GM12873 (cell line): ENCODE measurements around the gene CNDP2.

Source experiments
- TF ChIP-seq, protein P1 (sequence below): IDR thresholded peaks from 2 replicates; pipeline ENCODE4 v1.5.1; 2012; ENCODE audit warnings: low read depth, mild to moderate bottlenecking, moderate library complexity, low read length, control low read depth; ENCODE audit not compliant: insufficient read depth; ENCODE audit errors: missing control alignments

CNDP2 gene

DNA sequence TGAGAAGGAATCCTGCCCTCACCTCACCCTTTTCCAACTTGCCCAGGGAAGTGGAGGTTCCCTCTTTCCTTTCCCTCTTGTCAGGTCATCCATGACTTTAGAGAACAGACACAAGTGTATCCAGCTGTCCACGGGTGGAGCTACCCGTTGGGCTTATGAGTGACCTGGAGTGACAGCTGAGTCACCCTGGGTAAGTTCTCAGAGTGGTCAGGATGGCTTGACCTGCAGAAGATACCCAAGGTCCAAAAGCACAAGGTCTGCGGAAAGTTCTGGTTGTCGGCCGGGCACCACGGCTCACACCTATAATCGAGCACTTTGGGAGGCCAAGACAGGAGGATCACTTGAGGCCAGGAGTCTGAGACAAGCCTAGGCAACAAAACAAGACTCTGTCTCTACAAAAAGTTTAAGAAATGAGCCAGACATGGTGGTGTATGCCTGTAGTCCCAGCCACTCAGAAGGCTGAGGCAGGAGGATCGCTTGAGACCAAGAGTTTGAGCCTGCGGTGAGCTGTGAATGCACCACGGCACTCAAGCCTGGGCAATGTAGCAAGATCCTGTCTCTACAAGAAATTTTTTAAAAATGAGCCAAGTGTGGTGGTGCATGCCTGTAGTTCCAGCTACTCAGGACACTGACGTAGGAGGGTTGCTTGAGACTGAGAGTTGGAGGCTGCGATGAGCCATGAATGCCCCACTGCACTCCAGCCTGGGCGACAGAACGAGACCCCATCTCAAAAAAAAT lies 24.1 kb downstream of the CNDP2 start:
- TF ChIP-seq, protein P1, sequence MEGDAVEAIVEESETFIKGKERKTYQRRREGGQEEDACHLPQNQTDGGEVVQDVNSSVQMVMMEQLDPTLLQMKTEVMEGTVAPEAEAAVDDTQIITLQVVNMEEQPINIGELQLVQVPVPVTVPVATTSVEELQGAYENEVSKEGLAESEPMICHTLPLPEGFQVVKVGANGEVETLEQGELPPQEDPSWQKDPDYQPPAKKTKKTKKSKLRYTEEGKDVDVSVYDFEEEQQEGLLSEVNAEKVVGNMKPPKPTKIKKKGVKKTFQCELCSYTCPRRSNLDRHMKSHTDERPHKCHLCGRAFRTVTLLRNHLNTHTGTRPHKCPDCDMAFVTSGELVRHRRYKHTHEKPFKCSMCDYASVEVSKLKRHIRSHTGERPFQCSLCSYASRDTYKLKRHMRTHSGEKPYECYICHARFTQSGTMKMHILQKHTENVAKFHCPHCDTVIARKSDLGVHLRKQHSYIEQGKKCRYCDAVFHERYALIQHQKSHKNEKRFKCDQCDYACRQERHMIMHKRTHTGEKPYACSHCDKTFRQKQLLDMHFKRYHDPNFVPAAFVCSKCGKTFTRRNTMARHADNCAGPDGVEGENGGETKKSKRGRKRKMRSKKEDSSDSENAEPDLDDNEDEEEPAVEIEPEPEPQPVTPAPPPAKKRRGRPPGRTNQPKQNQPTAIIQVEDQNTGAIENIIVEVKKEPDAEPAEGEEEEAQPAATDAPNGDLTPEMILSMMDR: no peak

DNA sequence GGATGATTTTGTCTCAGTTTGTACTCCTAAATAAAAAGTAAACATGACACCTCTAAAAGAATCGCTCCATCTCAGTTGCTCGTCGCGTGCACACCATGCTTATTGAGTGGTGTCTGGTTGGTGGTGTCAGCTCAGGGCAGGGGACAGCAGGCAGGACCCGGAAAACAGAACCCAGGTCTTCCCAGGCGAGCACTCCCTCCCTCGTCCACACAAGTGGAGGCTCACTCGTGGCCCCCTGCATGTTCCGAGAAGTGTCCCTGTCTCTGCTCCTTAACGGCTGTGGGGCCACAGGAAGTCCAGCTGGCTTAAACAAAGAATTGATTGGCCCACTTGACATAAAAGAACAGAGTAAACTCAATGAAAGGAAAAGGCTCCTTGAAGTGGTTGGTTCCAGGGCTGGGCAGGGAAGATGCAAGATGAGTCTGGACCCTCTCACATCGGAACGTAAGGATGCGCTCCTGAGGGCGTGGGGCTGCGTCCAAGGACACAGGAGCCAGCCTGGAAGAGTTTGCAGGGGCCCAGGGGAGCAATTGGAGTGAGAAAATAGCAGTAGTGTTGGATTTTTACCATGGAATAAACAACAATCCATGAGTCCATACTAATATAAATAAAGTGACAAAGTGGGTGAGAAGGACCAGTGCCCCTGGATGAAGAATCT lies 25.0 kb downstream of the CNDP2 start:
- TF ChIP-seq, protein P1: no peak

DNA sequence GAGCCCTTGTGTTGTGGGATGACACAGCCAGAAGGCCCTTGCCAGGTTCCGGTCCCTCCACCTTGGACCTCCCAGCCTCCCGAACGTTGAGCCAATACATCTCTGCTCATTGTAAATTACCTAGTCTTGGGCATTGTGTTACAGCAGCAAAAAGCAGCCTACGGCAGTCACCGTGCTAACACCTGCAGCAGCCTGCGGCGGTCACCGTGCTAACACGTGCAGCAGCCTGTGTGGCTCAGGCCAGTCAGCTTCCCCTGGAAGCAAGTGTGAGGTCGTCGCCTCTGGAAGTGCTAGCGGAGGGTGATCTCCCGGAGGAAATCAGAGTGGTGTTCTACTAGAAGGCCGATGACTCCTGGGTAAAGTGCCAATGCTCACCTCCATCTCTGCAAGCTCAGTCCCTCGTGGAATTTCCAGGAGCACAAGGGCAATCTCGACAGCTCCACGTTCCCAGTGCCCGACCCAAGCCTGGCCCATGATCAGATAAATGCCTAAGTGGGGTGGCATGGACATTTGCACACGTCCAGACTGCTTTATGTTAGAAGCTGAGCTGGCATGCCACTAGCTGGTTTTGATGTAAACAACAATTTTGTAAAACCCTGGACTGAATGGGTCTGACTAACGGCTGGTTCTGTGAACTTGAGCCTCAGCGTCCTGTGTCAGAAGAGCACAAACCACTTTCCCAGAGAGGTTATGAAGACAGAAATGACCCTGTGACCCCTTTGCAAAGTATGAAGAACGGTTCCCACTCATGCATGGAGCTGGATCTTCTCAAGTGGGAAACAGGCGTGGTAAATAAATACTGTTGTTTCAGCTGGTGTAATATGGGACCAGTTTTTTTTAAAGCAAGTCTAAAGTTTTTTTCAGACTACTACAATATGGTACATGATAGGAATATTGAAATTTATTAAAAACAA lies 26.7 kb downstream of the CNDP2 start:
- TF ChIP-seq, protein P1: no peak

DNA sequence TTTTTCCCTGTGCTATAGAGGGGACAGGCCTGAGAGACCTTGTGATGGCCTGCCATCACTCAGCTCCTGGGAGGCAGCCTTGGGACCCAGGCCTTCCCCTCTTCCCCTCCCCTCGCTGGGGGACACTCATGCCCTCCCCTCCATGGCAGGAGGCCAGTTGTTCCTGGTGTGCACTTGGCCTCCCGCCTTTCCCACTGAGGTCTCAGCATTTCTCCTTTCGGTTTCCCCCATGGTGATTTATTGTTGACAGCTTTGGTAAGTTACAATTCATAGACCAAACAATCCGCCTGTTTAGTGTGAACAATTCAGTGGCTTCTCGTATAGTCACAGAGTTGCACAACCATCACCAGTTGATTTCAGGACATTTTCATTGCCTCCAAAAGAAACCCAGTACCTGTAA lies 27.9 kb downstream of the CNDP2 start:
- TF ChIP-seq, protein P1: no peak

DNA sequence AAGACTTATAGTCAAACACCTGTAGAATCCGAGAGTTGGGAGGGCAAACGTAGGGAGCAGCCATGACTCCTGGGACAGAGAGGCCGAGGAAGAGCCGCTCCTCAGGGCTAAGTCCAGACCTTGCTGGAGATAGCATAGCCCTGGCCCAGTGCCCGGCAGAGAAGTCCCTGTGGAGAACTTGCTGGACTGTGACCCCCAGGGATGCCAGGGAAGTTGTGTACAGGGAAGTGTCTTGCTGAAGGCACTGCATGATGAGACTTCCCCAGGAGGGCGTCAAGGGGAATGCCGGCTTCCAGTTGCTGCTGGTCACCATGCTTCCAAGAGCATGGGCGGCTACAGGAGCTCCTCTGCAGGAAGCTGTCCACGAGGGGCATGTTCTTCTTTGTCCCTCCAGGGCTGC lies 29.6 kb downstream of the CNDP2 start:
- TF ChIP-seq, protein P1: no peak

DNA sequence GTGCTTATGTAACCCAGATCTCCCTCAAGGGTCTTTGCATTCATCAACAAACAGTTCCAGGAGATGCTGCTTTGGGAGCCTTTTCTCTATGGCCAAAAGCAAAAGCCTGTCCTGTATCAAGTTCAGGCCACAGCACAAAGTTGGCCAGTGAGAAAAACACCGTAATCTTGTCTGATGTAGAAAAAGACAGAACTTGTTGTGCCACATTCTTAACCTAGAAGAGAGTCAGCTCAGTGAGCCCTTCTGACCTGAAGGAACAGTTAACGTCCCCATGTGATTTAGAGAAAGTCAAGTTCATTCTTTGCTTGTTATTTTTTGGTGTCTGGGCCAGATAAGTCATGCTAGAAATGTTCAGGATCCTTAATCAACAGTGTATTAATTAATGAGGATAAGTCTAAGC lies 30.3 kb downstream of the CNDP2 start:
- TF ChIP-seq, protein P1: no peak

DNA sequence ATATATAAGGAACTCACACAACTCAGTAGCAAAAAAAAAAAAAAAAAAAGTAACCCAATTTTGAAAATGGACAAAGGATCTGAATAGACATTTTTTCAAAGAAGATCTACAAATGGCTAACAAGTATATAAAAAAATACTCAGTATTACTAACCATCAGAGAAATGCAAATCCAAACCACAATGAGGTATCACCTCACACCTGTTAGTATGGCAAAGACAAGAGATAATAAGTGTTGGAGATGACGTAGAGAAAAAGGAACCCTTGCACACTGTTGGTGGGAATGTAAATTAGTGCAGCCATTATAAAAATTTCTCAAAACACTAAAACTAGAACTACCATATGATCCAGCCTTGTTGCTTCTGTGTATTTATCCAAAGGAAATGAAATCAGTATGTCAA lies 32.3 kb downstream of the CNDP2 start:
- TF ChIP-seq, protein P1: no peak
